DMS53 treated with DMSO at 0.1 percent for 48 hours (cell line): Measurements from ENCODE around the gene TAF6L.
"Not testable (repeated sequence)": the region's sequence is repeated elsewhere in the genome, so short reads cannot be mapped to it uniquely, and the experiment has no call there.

Experiments
- DNase-seq: peaks from one replicate; lab custom pipeline; 2025; ENCODE audit not compliant: unreplicated experiment; lab: John Stamatoyannopoulos, UW

Gene TAF6L

GRCh38 chr11:62771144-62772021 is at the start of gene TAF6L:
Gene TAF6L (plus strand): TSS chr11:62771396. CDS start chr11:62775784, 4,388 bp downstream.
- DNase-seq, result peak; percentile 94

- DNase-seq, result no peak
These were observed 49.2 kb upstream of the TAF6L start for GRCh38 chr11:62721994-62722393.

GRCh38 chr11:62724171-62724570 is 47.0 kb upstream of the TAF6L start:
- DNase-seq, result no peak

- no peak for DNase-seq
These were observed 45.5 kb upstream of the TAF6L start for GRCh38 chr11:62725646-62726045.

GRCh38 chr11:62726156-62726914 is 44.9 kb upstream of the TAF6L start:
- DNase-seq, result no peak

- DNase-seq, result no peak
These were observed 44.4 kb upstream of the TAF6L start for GRCh38 chr11:62726915-62727164.

- peak; percentile 97 for DNase-seq
These were observed 43.9 kb upstream of the TAF6L start, which contains the start of gene HNRNPUL2 for GRCh38 chr11:62727165-62727871. Gene HNRNPUL2 (minus strand): TSS chr11:62727457. CDS start chr11:62727156, 301 bp downstream.

GRCh38 chr11:62727872-62728170 is 43.4 kb upstream of the TAF6L start:
- peak; percentile 96 for DNase-seq

- peak; percentile 83 for DNase-seq
These were observed 42.8 kb upstream of the TAF6L start, which contains the start of gene TTC9C for GRCh38 chr11:62728171-62728988. Gene TTC9C (plus strand): TSS chr11:62728486. CDS start chr11:62728849, 363 bp downstream.

- not testable (repeated sequence) for DNase-seq
These were observed 41.1 kb upstream of the TAF6L start for GRCh38 chr11:62730076-62730475.

- DNase-seq, result no peak
These were observed 38.4 kb upstream of the TAF6L start for GRCh38 chr11:62732830-62733229.

GRCh38 chr11:62737196-62737595 is 34.0 kb upstream of the TAF6L start:
- DNase-seq, result no peak

- no peak for DNase-seq
These were observed 23.6 kb upstream of the TAF6L start for GRCh38 chr11:62747475-62748160.

- DNase-seq, result not testable (repeated sequence)
These were observed 21.3 kb upstream of the TAF6L start for GRCh38 chr11:62749931-62750330.

- DNase-seq, result no peak
These were observed 18.9 kb upstream of the TAF6L start for GRCh38 chr11:62752177-62752785.

GRCh38 chr11:62752994-62753735 is 18.0 kb upstream of the TAF6L start:
- DNase-seq, result no peak

- peak; percentile 98 for DNase-seq
These were observed 17.2 kb upstream of the TAF6L start, which contains the start of gene ZBTB3 for GRCh38 chr11:62753736-62754603. Gene ZBTB3 (minus strand): TSS chr11:62754160. CDS start chr11:62753664, 496 bp downstream.

GRCh38 chr11:62755086-62755615 is 16.0 kb upstream of the TAF6L start:
- no peak for DNase-seq
